Sigmoid colon (tissue), 3 donors: ENCODE results near the gene DCDC1.

ENCODE experiments used
- POLR2A ChIP-seq, 2 donors: fragments of 450-650 bp; IDR thresholded peaks; one replicate each; pipeline ENCODE4 v1.6.1; 2016; ENCODE audit warnings: antibody characterized with exemption in 2 of 2, mild to moderate bottlenecking in 2 of 2, moderate library complexity in 2 of 2
- TF ChIP-seq, protein P1 (sequence below), 4 experiments: fragments of 450-650 bp in 3 of 4; fragments of 200-600 bp in 1 of 4; IDR thresholded peaks; one replicate each; pipeline ENCODE4 v1.5.1; 2016 to 2019; ENCODE audit warnings: antibody characterized with exemption in 4 of 4, mild to moderate bottlenecking in 3 of 4, moderate library complexity in 2 of 4

DNA sequence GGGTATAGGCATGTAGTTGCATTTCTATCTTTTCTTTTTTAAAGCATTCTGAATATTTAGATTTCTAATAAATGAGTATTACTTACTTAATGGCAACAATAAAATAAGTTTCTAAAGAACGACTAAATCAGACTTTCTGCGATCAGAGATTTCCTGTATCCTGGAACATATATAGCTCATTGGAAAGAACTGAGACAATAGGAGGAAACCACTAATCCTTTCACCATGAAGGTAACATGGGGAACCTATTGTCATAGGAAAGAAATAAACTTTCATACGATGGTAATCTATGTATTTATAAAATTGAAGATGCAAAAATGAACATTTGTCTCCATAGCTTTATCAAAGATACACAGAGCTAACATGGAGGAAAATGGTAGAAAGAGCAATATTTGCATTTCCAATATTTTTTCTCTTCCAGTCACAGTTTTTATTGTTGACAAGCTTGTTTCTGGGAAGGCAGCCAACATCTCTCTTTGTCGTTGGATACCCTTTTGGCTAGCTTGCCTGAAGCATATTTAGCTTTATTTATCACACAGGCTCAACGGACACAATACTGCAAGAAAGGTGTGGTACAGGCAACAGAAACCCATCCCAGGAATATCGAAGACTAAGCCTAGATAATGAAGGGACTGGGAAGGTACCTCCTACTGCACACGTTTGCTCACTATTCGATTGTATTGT, 490.1 kb downstream of the DCDC1 start:
- TF ChIP-seq, protein P1, sequence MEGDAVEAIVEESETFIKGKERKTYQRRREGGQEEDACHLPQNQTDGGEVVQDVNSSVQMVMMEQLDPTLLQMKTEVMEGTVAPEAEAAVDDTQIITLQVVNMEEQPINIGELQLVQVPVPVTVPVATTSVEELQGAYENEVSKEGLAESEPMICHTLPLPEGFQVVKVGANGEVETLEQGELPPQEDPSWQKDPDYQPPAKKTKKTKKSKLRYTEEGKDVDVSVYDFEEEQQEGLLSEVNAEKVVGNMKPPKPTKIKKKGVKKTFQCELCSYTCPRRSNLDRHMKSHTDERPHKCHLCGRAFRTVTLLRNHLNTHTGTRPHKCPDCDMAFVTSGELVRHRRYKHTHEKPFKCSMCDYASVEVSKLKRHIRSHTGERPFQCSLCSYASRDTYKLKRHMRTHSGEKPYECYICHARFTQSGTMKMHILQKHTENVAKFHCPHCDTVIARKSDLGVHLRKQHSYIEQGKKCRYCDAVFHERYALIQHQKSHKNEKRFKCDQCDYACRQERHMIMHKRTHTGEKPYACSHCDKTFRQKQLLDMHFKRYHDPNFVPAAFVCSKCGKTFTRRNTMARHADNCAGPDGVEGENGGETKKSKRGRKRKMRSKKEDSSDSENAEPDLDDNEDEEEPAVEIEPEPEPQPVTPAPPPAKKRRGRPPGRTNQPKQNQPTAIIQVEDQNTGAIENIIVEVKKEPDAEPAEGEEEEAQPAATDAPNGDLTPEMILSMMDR (IDR thresholded peaks at IDR 0.05), result no peak
- TF ChIP-seq POLR2A (IDR thresholded peaks at IDR 0.05), result no peak
